NOMO-1 treated with DMSO at 0.1 percent for 48 hours (cell line): ENCODE data around the gene MUTYH.
A peak's percentile ranks its signal among the peaks of the same experiment; 100 is the strongest.
"Not testable (repeated sequence)": the region's sequence is repeated elsewhere in the genome, so short reads cannot be mapped to it uniquely, and the experiment has no call there.

Experiments used
- DNase-seq: peaks from one replicate; lab custom pipeline; 2025; ENCODE audit not compliant: unreplicated experiment; lab: John Stamatoyannopoulos, UW

The MUTYH gene

GRCh38 chr1:45322486-45323040, 17.7 kb downstream of the MUTYH start:
- DNase-seq, result no peak

GRCh38 chr1:45321444-45321843, 18.8 kb downstream of the MUTYH start:
- no peak for DNase-seq

DNA sequence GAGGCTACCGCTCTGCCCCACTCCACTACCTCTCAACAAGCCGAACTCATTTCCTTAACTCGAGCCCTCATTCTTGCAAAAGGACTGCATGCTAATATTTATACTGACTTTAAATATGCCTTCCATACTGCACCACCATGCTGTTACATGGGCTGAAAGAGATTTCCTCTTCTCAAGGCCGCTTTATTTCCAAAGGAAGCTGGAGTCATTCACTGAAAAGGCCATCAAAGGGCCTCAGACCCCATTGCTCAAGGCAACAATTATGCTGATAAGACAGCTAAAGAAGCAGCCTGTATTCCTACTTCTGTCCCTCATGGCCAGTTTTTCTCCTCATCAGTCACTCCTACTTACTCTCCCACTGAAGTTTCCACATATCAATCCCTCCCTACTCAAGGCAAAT, 20.5 kb downstream of the MUTYH start:
- DNase-seq, result no peak

- no peak for DNase-seq
Measured at GRCh38 chr1:45317166-45317565, 23.1 kb downstream of the MUTYH start.

GRCh38 chr1:45314266-45314665, 26.0 kb downstream of the MUTYH start:
- no peak for DNase-seq

DNA sequence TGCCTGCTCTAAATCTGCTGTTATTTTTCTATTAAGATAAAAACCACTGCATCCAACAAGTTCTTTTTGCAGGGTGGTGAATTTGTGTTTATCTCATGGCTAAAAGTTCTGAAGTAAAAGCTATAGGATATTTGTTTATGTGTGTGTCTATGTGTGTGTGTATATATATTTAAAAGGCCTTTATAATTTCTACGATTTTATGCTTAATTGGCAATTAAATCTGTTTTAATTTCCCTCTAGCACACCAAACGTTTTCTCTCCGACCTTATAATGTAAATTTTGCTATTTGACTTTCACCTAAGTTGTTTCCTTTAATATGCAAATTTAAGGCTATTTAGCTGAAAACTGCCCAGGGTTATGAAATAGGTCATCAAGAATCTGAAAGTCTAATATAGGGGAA, 33.3 kb downstream of the MUTYH start:
- no peak for DNase-seq

- peak; percentile 13 for DNase-seq
Measured at GRCh38 chr1:45306319-45306718, 33.9 kb downstream of the MUTYH start.

DNA sequence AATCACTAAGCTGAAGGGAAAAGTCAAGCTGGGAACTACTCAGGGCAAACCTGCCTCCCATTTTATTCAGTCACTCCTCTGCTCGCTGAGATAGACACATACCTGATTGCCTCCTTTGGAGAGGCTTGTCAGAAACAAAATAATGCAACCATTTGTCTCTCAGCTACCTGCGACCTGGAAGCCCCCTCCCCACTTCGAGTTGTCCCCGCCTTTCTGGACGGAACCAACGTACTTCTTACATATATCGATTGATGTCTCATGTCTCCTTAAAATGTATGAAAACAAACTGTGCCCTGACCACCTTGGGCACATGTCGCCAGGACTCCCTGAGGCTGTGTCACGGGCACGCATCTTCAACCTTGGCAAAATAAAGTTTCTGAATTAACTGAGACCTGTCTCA, 35.0 kb downstream of the MUTYH start:
- DNase-seq, result no peak

- no peak for DNase-seq
Measured at GRCh38 chr1:45304311-45305081, 35.7 kb downstream of the MUTYH start.

DNA sequence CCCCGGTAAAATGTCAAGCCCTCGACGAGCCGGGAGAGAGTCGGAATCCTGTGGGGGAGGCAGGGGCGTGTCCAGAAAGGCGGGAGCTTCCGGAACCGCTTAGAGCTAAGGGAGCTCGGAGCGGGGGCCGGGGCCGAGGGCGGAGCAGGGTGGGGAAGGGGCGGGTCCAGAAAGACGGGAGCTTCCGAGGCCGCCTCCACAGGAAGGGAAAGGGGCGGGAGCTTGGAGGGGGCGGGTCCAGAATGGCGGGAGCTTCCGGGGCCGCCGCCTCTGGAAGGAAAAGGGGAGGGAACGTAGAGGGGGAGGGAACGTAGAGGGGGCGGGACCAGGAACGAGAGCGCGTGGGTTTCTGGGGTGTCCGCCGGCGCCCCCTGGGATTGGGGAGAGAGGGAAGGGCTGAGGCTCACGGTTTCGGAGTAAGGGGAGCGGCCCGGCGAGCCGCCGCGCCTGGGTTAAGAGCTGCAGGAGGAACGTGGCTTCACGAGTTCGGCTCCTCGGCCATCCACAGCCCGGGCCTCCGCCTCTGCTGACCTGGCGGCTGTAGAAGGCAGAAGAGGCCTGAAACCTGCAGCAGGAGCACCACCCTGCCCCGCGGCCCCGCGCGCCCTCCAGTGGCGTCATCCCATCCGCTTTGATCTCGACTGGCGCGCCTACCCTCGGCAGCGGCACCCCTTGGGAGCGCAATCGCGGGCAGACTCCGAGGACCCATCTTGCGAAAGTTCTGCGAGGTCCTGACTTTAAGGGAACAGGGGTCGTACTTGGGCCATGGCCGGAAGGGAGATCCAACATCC, 36.5 kb downstream of the MUTYH start:
- peak; percentile 96 for DNase-seq

- no peak for DNase-seq
Measured at GRCh38 chr1:45302505-45303150, 37.6 kb downstream of the MUTYH start.

DNA sequence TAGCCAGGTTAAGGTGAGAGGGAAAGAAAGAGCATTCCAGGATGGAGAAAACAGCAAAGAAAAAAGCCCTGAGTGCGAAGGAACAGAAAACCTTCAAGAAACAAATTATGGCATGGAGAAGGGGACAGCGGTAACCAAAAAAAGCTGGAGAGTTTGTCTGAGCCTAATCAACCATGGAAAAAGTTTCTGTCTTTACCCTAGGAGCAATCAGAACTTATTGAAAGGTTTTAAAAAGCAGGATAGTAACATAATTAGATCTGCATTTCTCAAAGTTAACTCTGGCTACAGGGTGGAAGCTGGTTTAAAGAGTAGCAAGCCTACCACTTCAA, 39.6 kb downstream of the MUTYH start:
- no peak for DNase-seq

DNA sequence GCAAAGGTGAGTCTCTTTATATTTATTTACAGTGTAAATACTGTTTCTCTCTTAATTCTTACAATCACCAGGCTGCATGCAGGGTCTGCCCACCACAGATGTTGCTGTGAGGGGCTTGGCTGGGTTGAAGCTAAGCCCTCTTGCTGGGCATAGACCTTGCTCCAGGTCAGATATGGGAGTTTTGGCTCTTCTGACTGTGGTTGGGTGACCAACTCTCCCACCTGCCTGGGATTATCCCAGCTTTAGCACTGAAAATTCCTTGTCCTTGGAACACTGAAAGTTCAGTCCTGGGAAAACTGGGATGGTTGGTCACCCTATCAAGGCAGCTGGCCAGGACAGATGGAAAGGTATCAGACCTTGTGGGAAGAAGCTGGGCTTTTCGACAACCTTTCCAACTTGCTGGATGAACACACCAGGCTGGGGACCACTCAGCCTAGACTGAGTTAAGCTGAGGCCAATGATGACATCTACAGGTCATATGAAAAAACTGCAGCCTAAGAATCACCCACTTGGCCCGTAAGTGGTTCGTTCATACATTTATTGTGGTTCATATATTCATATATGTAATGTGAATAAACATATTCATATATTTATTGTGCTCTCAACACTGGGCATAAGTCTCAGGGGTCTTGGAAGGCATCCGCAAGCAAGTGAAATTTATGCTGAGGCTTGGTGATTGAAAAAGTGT, 40.1 kb downstream of the MUTYH start:
- peak; percentile 66 for DNase-seq

DNA sequence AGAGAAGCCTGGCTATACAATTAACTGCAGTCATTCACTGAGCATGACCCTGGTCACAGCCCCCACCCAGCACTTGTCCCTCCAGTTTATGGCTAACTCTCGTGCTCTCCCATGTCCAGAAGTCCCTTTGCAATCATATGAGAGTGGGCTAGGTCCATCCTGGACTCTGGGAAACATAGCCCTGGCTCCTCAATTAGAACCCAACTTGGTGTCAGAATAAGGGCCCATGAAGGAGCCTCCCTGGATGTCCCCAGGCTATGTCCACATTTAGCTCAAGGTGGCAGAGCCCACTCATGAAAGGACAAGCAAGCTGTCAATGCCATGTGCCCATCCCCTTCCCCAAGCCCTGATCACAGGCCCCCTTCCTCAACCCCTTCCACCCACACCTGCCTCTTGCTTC, 40.9 kb downstream of the MUTYH start:
- no peak for DNase-seq

- no peak for DNase-seq
Measured at GRCh38 chr1:45297666-45298356, 42.4 kb downstream of the MUTYH start.

DNA sequence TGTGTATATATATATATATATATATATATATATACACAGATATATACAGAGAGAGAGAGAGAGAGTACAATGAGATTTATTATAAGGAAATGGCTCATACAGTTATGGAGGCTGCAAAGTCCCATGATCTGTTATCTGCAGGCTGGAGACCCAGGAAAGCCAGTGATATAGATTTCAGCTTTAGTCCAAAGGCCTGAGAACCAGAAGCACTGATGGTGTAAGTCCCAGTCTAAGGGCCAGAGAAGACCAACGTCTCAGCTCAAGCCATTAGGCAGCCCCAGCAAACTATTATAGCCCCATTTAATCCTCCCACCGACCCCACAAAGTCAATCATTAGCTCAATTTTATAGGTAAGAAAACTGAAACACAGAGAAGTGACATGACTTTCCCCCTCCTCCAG, 48.5 kb downstream of the MUTYH start:
- DNase-seq, result no peak

DNA sequence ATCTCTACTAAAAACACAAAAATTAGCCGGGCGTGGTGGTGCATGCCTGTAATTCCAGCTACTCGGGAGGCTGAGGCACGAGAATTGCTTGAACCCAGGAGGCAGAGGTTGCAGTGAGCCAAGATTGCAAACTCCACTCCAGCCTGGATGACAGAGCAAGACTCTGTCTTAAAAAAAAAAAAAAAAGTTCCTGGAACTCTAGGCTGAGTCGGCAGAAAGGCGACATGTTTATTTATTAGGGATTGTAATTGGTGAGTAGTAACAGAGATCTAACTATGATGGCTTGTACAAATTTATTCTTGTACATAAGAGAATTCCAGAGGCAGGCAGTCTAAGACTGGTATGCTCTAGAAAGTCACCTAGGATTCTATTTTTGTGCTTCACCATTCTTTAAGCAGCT, 49.2 kb downstream of the MUTYH start:
- DNase-seq, result not testable (repeated sequence)

- not testable (repeated sequence) for DNase-seq
Measured at GRCh38 chr1:45286521-45286920, 53.7 kb downstream of the MUTYH start.

DNA sequence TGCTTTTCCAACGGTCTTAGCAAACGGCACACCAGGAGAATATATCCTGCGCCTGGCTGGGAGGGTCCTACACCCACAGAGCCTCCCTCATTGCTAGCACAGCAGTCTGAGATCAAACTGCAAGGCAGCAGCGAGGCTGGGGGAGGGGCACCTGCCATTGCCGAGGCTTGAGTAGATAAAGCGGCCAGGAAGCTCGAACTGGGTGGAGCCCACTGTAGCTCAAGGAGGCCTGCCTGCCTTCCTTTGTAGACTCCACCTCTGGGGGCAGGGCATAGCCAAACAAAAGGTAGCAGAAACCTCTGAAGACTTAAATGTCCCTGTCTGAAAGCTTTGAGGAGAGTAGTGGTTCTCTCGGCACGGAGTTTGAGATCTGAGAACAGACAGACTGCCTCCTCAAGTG, 55.4 kb downstream of the MUTYH start:
- DNase-seq, result not testable (repeated sequence)

GRCh38 chr1:45282351-45282750, 57.9 kb downstream of the MUTYH start:
- DNase-seq, result no peak
